Mucosa of descending colon (tissue), 3 donors: ENCODE results near the gene CACNB2. TPM values are rescaled to one million over a fixed set of nuclear protein-coding genes. Genes with fewer than 3 reads are reported as not detected.

ENCODE experiments used
- ATAC-seq: fragments of 200-7000 bp; cut with Tn5 transposase; one replicate; pipeline ENCODE4 v1.9.1; 2020; ENCODE audit warnings: mild to moderate bottlenecking, moderate library complexity
- DNase-seq, 3 donors: peaks; one replicate each; pipeline ENCODE4 v3.0.0-alpha.2; 2020
- H3K36me3 ChIP-seq: fragments of 200-600 bp; one replicate; pipeline ENCODE4 v1.8.0; 2021; ENCODE audit warnings: low read depth, mild to moderate bottlenecking
- H3K4me1 ChIP-seq: fragments of 200-600 bp; one replicate; pipeline ENCODE4 v1.8.0; 2021; ENCODE audit warnings: low read depth, mild to moderate bottlenecking
- H3K4me3 ChIP-seq: fragments of 200-600 bp; one replicate; pipeline ENCODE4 v1.8.0; 2021; ENCODE audit warnings: mild to moderate bottlenecking
- H3K9me3 ChIP-seq: fragments of 200-600 bp; one replicate; pipeline ENCODE4 v1.8.0; 2021; ENCODE audit warnings: mild to moderate bottlenecking
- CTCF ChIP-seq: fragments of 200-600 bp; IDR thresholded peaks from one replicate; pipeline ENCODE4 v1.8.0; 2022; ENCODE audit warnings: antibody characterized with exemption, mild to moderate bottlenecking
- intact Hi-C, 2 donors: fragments of 100-400 bp; cut with DNase I in 1 of 2; cut with micrococcal nuclease in 1 of 2; formaldehyde crosslinking; loops; one replicate each; pipeline versions ENCODE4 v1.11.0 to v1.11.1; 2022; cut with DNase I, micrococcal nuclease
- total RNA-seq, 3 donors: library from RNA; stranded (reverse); fragmentation: NEBNext Ultra II Directional in 2 of 3; extraction: Animal tissue kit (Norgen Biotek cat#: 25700) in 2 of 3; gene quantifications; one replicate each; pipeline versions ENCODE4 v1.2.1 to v1.2.4, GENCODE V29; 2021 to 2023
- donor health status: DM: no; HTN: no; CAD: no; lungs with moderate emphysema.
- donor health status: DM: no; HTN: no; CAD: no.
- donor health status: DM: no; HTN: yes; CAD: no.

CACNB2 gene
- total RNA-seq, 3 donors from 2014 or later: 13.6 to 26.2 (median 19.8) TPM

- ATAC-seq: no peak
Measured at GRCh38 chr10:18341055-18341454, 200.8 kb downstream of the CACNB2 start.

GRCh38 chr10:18343573-18343972 lies 203.3 kb downstream of the CACNB2 start:
- DNase-seq (no peak), ATAC-seq (no peak)
- Histone ChIP-seq H3K9me3 (no peaks in the 10 kb centered on the region), H3K4me3 (no peak overlapping the region), H3K4me1 (no peaks in the 10 kb centered on the region), H3K36me3 (no peaks in the 10 kb centered on the region)
- TF ChIP-seq CTCF: no peak
- intact Hi-C loops: no loop called here

More at GRCh38 chr10:18341055-18341454, 200.8 kb downstream of the CACNB2 start:
- H3K9me3 ChIP-seq: no peaks in the 10 kb centered on the region
- no peak overlapping the region for H3K4me3 ChIP-seq
- DNase-seq: no peak
- H3K36me3 ChIP-seq: no peaks in the 10 kb centered on the region
- no peak for TF ChIP-seq CTCF
- H3K4me1 ChIP-seq: no peaks in the 10 kb centered on the region
- intact Hi-C loops: no loop called here

GRCh38 chr10:18345308-18345707 lies 205.1 kb downstream of the CACNB2 start:
- no peaks in the 10 kb centered on the region for H3K4me1 ChIP-seq
- H3K4me3 ChIP-seq: no peak overlapping the region
- no peaks in the 10 kb centered on the region for H3K36me3 ChIP-seq
- TF ChIP-seq CTCF: no peak
- no peak for DNase-seq
- intact Hi-C loops: no loop called here
- H3K9me3 ChIP-seq: no peaks in the 10 kb centered on the region
- ATAC-seq: no peak

GRCh38 chr10:18350340-18350739 lies 210.1 kb downstream of the CACNB2 start:
- DNase-seq: no peak
- intact Hi-C loops: no loop called here
- no peaks in the 10 kb centered on the region for H3K4me1 ChIP-seq
- ATAC-seq: no peak
- no peak overlapping the region for H3K4me3 ChIP-seq
- TF ChIP-seq CTCF: no peak
- no peaks in the 10 kb centered on the region for H3K36me3 ChIP-seq
- no peaks in the 10 kb centered on the region for H3K9me3 ChIP-seq

GRCh38 chr10:18351421-18351820 lies 211.2 kb downstream of the CACNB2 start:
- TF ChIP-seq CTCF: no peak
- DNase-seq (no peak), ATAC-seq (no peak)
- intact Hi-C loops: no loop called here
- Histone ChIP-seq H3K36me3 (no peaks in the 10 kb centered on the region), H3K4me1 (no peaks in the 10 kb centered on the region), H3K9me3 (no peaks in the 10 kb centered on the region), H3K4me3 (no peak overlapping the region)

- ATAC-seq (no peak), DNase-seq (no peak)
- Histone ChIP-seq H3K4me3 (no peak overlapping the region), H3K9me3 (no peaks in the 10 kb centered on the region), H3K36me3 (no peaks in the 10 kb centered on the region), H3K4me1 (no peaks in the 10 kb centered on the region)
- intact Hi-C loops: no loop called here
- no peak for TF ChIP-seq CTCF
Measured at GRCh38 chr10:18352175-18352574, 212.0 kb downstream of the CACNB2 start.
